WTC11 (cell line): Measurements from ENCODE around the gene MAS1. TPM values are rescaled to one million over a fixed set of nuclear protein-coding genes. Genes with fewer than 3 reads are reported as not detected.

Source experiments
- ATAC-seq: fragments of 200-7000 bp; cut with Tn5 transposase; 2 replicates; pipeline ENCODE4 v1.10.0; 2021; ENCODE audit warnings: mild to moderate bottlenecking, moderate library complexity
- CTCF ChIA-PET: fragments of 300-600 bp; sonication (Branson Sonifier 250); formaldehyde crosslinking; loops from one replicate; lab custom pipeline; 2021; ENCODE audit warnings: antibody characterized with exemption; lab: Charles Lee
- POLR2A ChIA-PET: fragments of 350-600 bp; sonication (Branson Sonifier 250); formaldehyde crosslinking; loops from one replicate; lab custom pipeline; 2021; ENCODE audit warnings: antibody characterized with exemption; lab: Charles Lee
- DNase-seq: peaks from one replicate; pipeline ENCODE4 v3.0.0; 2021; ENCODE audit warnings: low spot score
- H3K27ac Mint-ChIP-seq: 2 replicates; pipeline ENCODE4 v1.8.0; 2021; ENCODE audit warnings: mixed read lengths
- H3K27me3 Mint-ChIP-seq: 2 replicates; pipeline ENCODE4 v1.8.0; 2021; ENCODE audit warnings: low read depth, mild to moderate bottlenecking, moderate library complexity, mixed read lengths
- H3K36me3 Mint-ChIP-seq: 2 replicates; pipeline ENCODE4 v1.8.0; 2021; ENCODE audit warnings: mixed read lengths
- H3K4me1 Mint-ChIP-seq: 2 replicates; pipeline ENCODE4 v1.8.0; 2022; ENCODE audit warnings: mixed read lengths
- H3K4me3 Mint-ChIP-seq: 2 replicates; pipeline ENCODE4 v1.8.0; 2021; ENCODE audit warnings: mild to moderate bottlenecking, moderate library complexity, mixed read lengths
- H3K9me3 Mint-ChIP-seq: 2 replicates; pipeline ENCODE4 v1.8.0; 2021; ENCODE audit warnings: mixed read lengths
- CBFB ChIP-seq: sonication (generic); formaldehyde crosslinking; IDR thresholded peaks from 2 replicates; pipeline ENCODE4 v1.8.1; 2022; ENCODE audit warnings: mild to moderate bottlenecking, low read depth, missing genetic modification reagents
- FOXJ3 ChIP-seq: sonication (generic); formaldehyde crosslinking; IDR thresholded peaks from 2 replicates; pipeline ENCODE4 v1.9.0; 2021; ENCODE audit warnings: missing genetic modification reagents, mild to moderate bottlenecking, borderline replicate concordance
- IRF2 ChIP-seq: sonication (generic); formaldehyde crosslinking; IDR thresholded peaks from 2 replicates; pipeline ENCODE4 v1.8.0; 2022; ENCODE audit warnings: low read depth, missing genetic modification reagents, borderline replicate concordance
- OVOL2 ChIP-seq: fragments of 250-450 bp; sonication (Bioruptor Pico); IDR thresholded peaks from 2 replicates; pipeline ENCODE4 v1.9.0; 2021; ENCODE audit warnings: mild to moderate bottlenecking, borderline replicate concordance
- SMAD3 ChIP-seq: sonication (generic); formaldehyde crosslinking; IDR thresholded peaks from 2 replicates; pipeline ENCODE4 v1.8.0; 2022; ENCODE audit warnings: missing genetic modification reagents, mild to moderate bottlenecking, borderline replicate concordance
- SP1 ChIP-seq: sonication (generic); formaldehyde crosslinking; conservative IDR thresholded peaks from 2 replicates; pipeline ENCODE4 v1.8.1; 2022; ENCODE audit warnings: missing genetic modification reagents
- TEAD1 ChIP-seq: sonication (generic); formaldehyde crosslinking; IDR thresholded peaks from 2 replicates; pipeline ENCODE4 v1.8.0; 2022; ENCODE audit warnings: mild to moderate bottlenecking, missing genetic modification reagents
- ZBTB43 ChIP-seq: sonication (generic); formaldehyde crosslinking; IDR thresholded peaks from 2 replicates; pipeline ENCODE4 v1.8.1; 2023; ENCODE audit warnings: mild to moderate bottlenecking, missing genetic modification reagents
- ZNF219 ChIP-seq: sonication (generic); formaldehyde crosslinking; IDR thresholded peaks from 2 replicates; pipeline ENCODE4 v1.8.0; 2023; ENCODE audit warnings: missing genetic modification reagents, mild to moderate bottlenecking, borderline replicate concordance
- ZNF232 ChIP-seq: sonication (generic); formaldehyde crosslinking; IDR thresholded peaks from 2 replicates; pipeline ENCODE4 v1.8.0; 2022; ENCODE audit warnings: mild to moderate bottlenecking, missing genetic modification reagents
- total RNA-seq: library from RNA; stranded (reverse); gene quantifications from 3 replicates; pipeline ENCODE4 v1.2.3, GENCODE V29; 2021
- TF ChIP-seq, protein P1 (sequence below): fragments of 250-450 bp; sonication (Bioruptor Pico); IDR thresholded peaks from 2 replicates; pipeline ENCODE4 v1.9.0; 2021; ENCODE audit warnings: mild to moderate bottlenecking, borderline replicate concordance
- TF ChIP-seq, protein P2 (sequence below): sonication (generic); formaldehyde crosslinking; IDR thresholded peaks from 2 replicates; pipeline ENCODE4 v1.8.0; 2022; ENCODE audit warnings: missing genetic modification reagents
- TF ChIP-seq, protein P3 (sequence below): sonication (generic); formaldehyde crosslinking; conservative IDR thresholded peaks from 2 replicates; pipeline ENCODE4 v1.8.1; 2023; ENCODE audit warnings: mild to moderate bottlenecking, low read depth, missing genetic modification reagents, moderate library complexity

Gene MAS1
- total RNA-seq, 1 experiment from 2014 or later = 0.68 TPM

- Mint-ChIP-seq H3K4me1 (no peaks in the 10 kb centered on the region), H3K9me3 (peaks cover 21% of the 10 kb centered on the region), H3K27ac (no peak overlapping the region), H3K36me3 (no peaks in the 10 kb centered on the region), H3K4me3 (no peak overlapping the region), H3K27me3 (peaks cover 7% of the 10 kb centered on the region; the same call in 1 of the 2 replicates)
- TF ChIP-seq SP1 (no peak), ZNF232 (CRISPR knock-in tag) (no peak), FOXJ3 (no peak), IRF2 (CRISPR knock-in tag) (no peak), ZBTB43 (CRISPR knock-in tag) (no peak), TEAD1 (CRISPR knock-in tag) (no peak), ZNF219 (CRISPR knock-in tag) (no peak)
- TF ChIP-seq, protein P1, sequence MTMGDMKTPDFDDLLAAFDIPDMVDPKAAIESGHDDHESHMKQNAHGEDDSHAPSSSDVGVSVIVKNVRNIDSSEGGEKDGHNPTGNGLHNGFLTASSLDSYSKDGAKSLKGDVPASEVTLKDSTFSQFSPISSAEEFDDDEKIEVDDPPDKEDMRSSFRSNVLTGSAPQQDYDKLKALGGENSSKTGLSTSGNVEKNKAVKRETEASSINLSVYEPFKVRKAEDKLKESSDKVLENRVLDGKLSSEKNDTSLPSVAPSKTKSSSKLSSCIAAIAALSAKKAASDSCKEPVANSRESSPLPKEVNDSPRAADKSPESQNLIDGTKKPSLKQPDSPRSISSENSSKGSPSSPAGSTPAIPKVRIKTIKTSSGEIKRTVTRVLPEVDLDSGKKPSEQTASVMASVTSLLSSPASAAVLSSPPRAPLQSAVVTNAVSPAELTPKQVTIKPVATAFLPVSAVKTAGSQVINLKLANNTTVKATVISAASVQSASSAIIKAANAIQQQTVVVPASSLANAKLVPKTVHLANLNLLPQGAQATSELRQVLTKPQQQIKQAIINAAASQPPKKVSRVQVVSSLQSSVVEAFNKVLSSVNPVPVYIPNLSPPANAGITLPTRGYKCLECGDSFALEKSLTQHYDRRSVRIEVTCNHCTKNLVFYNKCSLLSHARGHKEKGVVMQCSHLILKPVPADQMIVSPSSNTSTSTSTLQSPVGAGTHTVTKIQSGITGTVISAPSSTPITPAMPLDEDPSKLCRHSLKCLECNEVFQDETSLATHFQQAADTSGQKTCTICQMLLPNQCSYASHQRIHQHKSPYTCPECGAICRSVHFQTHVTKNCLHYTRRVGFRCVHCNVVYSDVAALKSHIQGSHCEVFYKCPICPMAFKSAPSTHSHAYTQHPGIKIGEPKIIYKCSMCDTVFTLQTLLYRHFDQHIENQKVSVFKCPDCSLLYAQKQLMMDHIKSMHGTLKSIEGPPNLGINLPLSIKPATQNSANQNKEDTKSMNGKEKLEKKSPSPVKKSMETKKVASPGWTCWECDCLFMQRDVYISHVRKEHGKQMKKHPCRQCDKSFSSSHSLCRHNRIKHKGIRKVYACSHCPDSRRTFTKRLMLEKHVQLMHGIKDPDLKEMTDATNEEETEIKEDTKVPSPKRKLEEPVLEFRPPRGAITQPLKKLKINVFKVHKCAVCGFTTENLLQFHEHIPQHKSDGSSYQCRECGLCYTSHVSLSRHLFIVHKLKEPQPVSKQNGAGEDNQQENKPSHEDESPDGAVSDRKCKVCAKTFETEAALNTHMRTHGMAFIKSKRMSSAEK = no peak
- TF ChIP-seq, protein P2, sequence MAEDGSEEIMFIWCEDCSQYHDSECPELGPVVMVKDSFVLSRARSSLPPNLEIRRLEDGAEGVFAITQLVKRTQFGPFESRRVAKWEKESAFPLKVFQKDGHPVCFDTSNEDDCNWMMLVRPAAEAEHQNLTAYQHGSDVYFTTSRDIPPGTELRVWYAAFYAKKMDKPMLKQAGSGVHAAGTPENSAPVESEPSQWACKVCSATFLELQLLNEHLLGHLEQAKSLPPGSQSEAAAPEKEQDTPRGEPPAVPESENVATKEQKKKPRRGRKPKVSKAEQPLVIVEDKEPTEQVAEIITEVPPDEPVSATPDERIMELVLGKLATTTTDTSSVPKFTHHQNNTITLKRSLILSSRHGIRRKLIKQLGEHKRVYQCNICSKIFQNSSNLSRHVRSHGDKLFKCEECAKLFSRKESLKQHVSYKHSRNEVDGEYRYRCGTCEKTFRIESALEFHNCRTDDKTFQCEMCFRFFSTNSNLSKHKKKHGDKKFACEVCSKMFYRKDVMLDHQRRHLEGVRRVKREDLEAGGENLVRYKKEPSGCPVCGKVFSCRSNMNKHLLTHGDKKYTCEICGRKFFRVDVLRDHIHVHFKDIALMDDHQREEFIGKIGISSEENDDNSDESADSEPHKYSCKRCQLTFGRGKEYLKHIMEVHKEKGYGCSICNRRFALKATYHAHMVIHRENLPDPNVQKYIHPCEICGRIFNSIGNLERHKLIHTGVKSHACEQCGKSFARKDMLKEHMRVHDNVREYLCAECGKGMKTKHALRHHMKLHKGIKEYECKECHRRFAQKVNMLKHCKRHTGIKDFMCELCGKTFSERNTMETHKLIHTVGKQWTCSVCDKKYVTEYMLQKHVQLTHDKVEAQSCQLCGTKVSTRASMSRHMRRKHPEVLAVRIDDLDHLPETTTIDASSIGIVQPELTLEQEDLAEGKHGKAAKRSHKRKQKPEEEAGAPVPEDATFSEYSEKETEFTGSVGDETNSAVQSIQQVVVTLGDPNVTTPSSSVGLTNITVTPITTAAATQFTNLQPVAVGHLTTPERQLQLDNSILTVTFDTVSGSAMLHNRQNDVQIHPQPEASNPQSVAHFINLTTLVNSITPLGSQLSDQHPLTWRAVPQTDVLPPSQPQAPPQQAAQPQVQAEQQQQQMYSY (CRISPR knock-in tag) = no peak
- TF ChIP-seq, protein P3, sequence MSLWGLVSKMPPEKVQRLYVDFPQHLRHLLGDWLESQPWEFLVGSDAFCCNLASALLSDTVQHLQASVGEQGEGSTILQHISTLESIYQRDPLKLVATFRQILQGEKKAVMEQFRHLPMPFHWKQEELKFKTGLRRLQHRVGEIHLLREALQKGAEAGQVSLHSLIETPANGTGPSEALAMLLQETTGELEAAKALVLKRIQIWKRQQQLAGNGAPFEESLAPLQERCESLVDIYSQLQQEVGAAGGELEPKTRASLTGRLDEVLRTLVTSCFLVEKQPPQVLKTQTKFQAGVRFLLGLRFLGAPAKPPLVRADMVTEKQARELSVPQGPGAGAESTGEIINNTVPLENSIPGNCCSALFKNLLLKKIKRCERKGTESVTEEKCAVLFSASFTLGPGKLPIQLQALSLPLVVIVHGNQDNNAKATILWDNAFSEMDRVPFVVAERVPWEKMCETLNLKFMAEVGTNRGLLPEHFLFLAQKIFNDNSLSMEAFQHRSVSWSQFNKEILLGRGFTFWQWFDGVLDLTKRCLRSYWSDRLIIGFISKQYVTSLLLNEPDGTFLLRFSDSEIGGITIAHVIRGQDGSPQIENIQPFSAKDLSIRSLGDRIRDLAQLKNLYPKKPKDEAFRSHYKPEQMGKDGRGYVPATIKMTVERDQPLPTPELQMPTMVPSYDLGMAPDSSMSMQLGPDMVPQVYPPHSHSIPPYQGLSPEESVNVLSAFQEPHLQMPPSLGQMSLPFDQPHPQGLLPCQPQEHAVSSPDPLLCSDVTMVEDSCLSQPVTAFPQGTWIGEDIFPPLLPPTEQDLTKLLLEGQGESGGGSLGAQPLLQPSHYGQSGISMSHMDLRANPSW (CRISPR knock-in tag) = no peak
- DNase-seq = no peak
- no peak for ATAC-seq
- CTCF ChIA-PET = interaction anchor here (1.0 kb wide), 1 partner anchor 71 kb away, joined by 3 read pairs; no protein-coding TSS in a partner anchor
- POLR2A ChIA-PET = interaction anchor here (0.9 kb wide), 1 partner anchor 46 kb away, joined by 3 read pairs; no protein-coding TSS in a partner anchor
Measured at GRCh38 chr6:159934181-159934580, 43.4 kb downstream of the MAS1 start.

GRCh38 chr6:159935065-159935464 lies 44.3 kb downstream of the MAS1 start:
- CTCF ChIA-PET = no interaction called here
- H3K9me3 Mint-ChIP-seq = peaks cover 21% of the 10 kb centered on the region
- peaks cover 7% of the 10 kb centered on the region; the same call in 1 of the 2 replicates for H3K27me3 Mint-ChIP-seq
- DNase-seq (no peak), ATAC-seq (no peak)
- TF ChIP-seq OVOL2 (CRISPR knock-in tag) (no peak), SMAD3 (CRISPR knock-in tag) (no peak), CBFB (CRISPR knock-in tag) (no peak), IRF2 (CRISPR knock-in tag) (no peak)
- no peak overlapping the region for H3K27ac Mint-ChIP-seq
- H3K4me3 Mint-ChIP-seq = no peak overlapping the region
- no peaks in the 10 kb centered on the region for H3K4me1 Mint-ChIP-seq
- no peaks in the 10 kb centered on the region for H3K36me3 Mint-ChIP-seq
- POLR2A ChIA-PET = interaction anchor here (0.6 kb wide), 1 partner anchor 145 kb away, joined by 3 read pairs; the partner anchor contains the start of genes MRPL18 and TCP1
